Measurements from ENCODE around the gene LDB2.

Gene LDB2

GRCh38 chr4:16721613-16722291, 176.7 kb downstream of the LDB2 start:
- no peak for DNase-seq (ENCODE audit: low read depth in 2 of 2)

GRCh38 chr4:16720761-16721160, 177.7 kb downstream of the LDB2 start:
- no peak for DNase-seq (ENCODE audit: low read depth in 2 of 2)

GRCh38 chr4:16717266-16717970, 181.0 kb downstream of the LDB2 start:
- no peak for DNase-seq (ENCODE audit: low read depth in 2 of 2)

- DNase-seq (ENCODE audit: low read depth in 2 of 2), result no peak
These were observed 183.0 kb downstream of the LDB2 start for GRCh38 chr4:16715482-16715881.

- no peak for DNase-seq (ENCODE audit: low read depth in 2 of 2)
These were observed 184.3 kb downstream of the LDB2 start for GRCh38 chr4:16714191-16714590.

GRCh38 chr4:16713696-16714095, 184.7 kb downstream of the LDB2 start:
- DNase-seq (ENCODE audit: low read depth in 2 of 2), result no peak

GRCh38 chr4:16713271-16713670, 185.2 kb downstream of the LDB2 start:
- no peak for DNase-seq (ENCODE audit: low read depth in 2 of 2)

GRCh38 chr4:16710198-16710597, 188.2 kb downstream of the LDB2 start:
- DNase-seq (ENCODE audit: low read depth in 2 of 2), result no peak

GRCh38 chr4:16707874-16708273, 190.6 kb downstream of the LDB2 start:
- DNase-seq (ENCODE audit: low read depth in 2 of 2), result no peak

- no peak for DNase-seq (ENCODE audit: low read depth in 2 of 2)
These were observed 192.2 kb downstream of the LDB2 start for GRCh38 chr4:16706251-16706650.

GRCh38 chr4:16705341-16705740, 193.1 kb downstream of the LDB2 start:
- no peak for DNase-seq (ENCODE audit: low read depth in 2 of 2)

- no peak for DNase-seq (ENCODE audit: low read depth in 2 of 2)
These were observed 194.0 kb downstream of the LDB2 start for GRCh38 chr4:16704489-16704888.

- DNase-seq (ENCODE audit: low read depth in 2 of 2), result no peak
These were observed 202.5 kb downstream of the LDB2 start for GRCh38 chr4:16695896-16696295.

- DNase-seq (ENCODE audit: low read depth in 2 of 2), result no peak
These were observed 203.6 kb downstream of the LDB2 start for GRCh38 chr4:16694884-16695276.

- no peak for DNase-seq (ENCODE audit: low read depth in 2 of 2)
These were observed 204.1 kb downstream of the LDB2 start for GRCh38 chr4:16694173-16694883.

- DNase-seq (ENCODE audit: low read depth in 2 of 2), result no peak
These were observed 204.8 kb downstream of the LDB2 start for GRCh38 chr4:16693641-16694040.

GRCh38 chr4:16692961-16693506, 205.4 kb downstream of the LDB2 start:
- no peak for DNase-seq (ENCODE audit: low read depth in 2 of 2)

- no peak for DNase-seq (ENCODE audit: low read depth in 2 of 2)
These were observed 205.9 kb downstream of the LDB2 start for GRCh38 chr4:16692524-16692923.

GRCh38 chr4:16692046-16692445, 206.4 kb downstream of the LDB2 start:
- no peak for DNase-seq (ENCODE audit: low read depth in 2 of 2)

- no peak for DNase-seq (ENCODE audit: low read depth in 2 of 2)
These were observed 207.0 kb downstream of the LDB2 start for GRCh38 chr4:16691450-16691849.

- no peak for DNase-seq (ENCODE audit: low read depth in 2 of 2)
These were observed 210.6 kb downstream of the LDB2 start for GRCh38 chr4:16687845-16688244.

GRCh38 chr4:16687011-16687410, 211.4 kb downstream of the LDB2 start:
- no peak for DNase-seq (ENCODE audit: low read depth in 2 of 2)

- DNase-seq (ENCODE audit: low read depth in 2 of 2), result no peak
These were observed 212.2 kb downstream of the LDB2 start for GRCh38 chr4:16686195-16686594.
